C4-2B (cell line): ENCODE results near the gene PCSK1.

ENCODE experiments used
- CTCF ChIP-seq: fragments of 450-650 bp; conservative IDR thresholded peaks from 2 replicates; pipeline ENCODE4 v1.5.1; 2017; ENCODE audit warnings: mild to moderate bottlenecking
- ZFX ChIP-seq: fragments of 450-650 bp; IDR thresholded peaks from 2 replicates; pipeline ENCODE4 v1.6.1; 2017

- no peak for TF ChIP-seq CTCF
- no peak for TF ChIP-seq ZFX
Observed at GRCh38 chr5:96377167-96377566, 55.9 kb downstream of the PCSK1 start.
